K562 (cell line): ENCODE results near the gene CDCP1. TPM values are rescaled to one million over a fixed set of nuclear protein-coding genes. Genes with fewer than 3 reads are reported as not detected.
A peak's percentile ranks its signal among the peaks of the same experiment; 100 is the strongest.

Experiments used
- AFF4 ChIP-seq: sonication (generic); formaldehyde crosslinking; IDR thresholded peaks from 2 replicates; pipeline ENCODE4 v1.8.0; 2023; ENCODE audit warnings: mild to moderate bottlenecking, missing genetic modification reagents
- ARID1B ChIP-seq: fragments of 450-650 bp; IDR thresholded peaks from 2 replicates; pipeline ENCODE4 v1.6.1; 2016; ENCODE audit warnings: antibody characterized with exemption, mild to moderate bottlenecking, inconsistent platforms
- BCOR ChIP-seq: fragments of 450-650 bp; IDR thresholded peaks from 2 replicates; pipeline ENCODE4 v1.6.1; 2016
- BRF1 ChIP-seq: IDR thresholded peaks from 3 replicates; pipeline ENCODE4 v1.6.1; 2011; ENCODE audit warnings: borderline replicate concordance, mild to moderate bottlenecking; ENCODE audit not compliant: insufficient read length; ENCODE audit errors: extremely low read depth
- FOXK1 ChIP-seq: sonication (generic); formaldehyde crosslinking; IDR thresholded peaks from 2 replicates; pipeline ENCODE4 v1.8.0; 2022; ENCODE audit warnings: missing genetic modification reagents, mild to moderate bottlenecking, borderline replicate concordance
- GATAD2B ChIP-seq: fragments of 450-650 bp; IDR thresholded peaks from 2 replicates; pipeline ENCODE4 v1.6.1; 2017; ENCODE audit warnings: mild to moderate bottlenecking, borderline replicate concordance
- HDAC2 ChIP-seq: fragments of 450-650 bp; IDR thresholded peaks from 2 replicates; pipeline ENCODE4 v1.6.1; 2016; ENCODE audit warnings: mild to moderate bottlenecking
- L3MBTL2 ChIP-seq: fragments of 450-650 bp; IDR thresholded peaks from 2 replicates; pipeline ENCODE4 v1.6.1; 2016; ENCODE audit warnings: mild to moderate bottlenecking, moderate library complexity
- MIER1 ChIP-seq: fragments of 450-650 bp; IDR thresholded peaks from 2 replicates; pipeline ENCODE4 v1.6.1; 2016; ENCODE audit warnings: antibody characterized with exemption, mild to moderate bottlenecking, low read depth
- MYNN ChIP-seq, 2 experiments: sonication (generic); formaldehyde crosslinking in 1 of 2; IDR thresholded peaks; 2 replicates each; pipeline versions ENCODE4 v1.5.0 to v1.6.1; 2016 to 2020; ENCODE audit warnings: antibody characterized with exemption in 1 of 2, missing genetic modification reagents in 1 of 2
- NCOA1 ChIP-seq: fragments of 450-650 bp; IDR thresholded peaks from 2 replicates; pipeline ENCODE4 v1.6.1; 2016; ENCODE audit warnings: low read depth
- POLR2AphosphoS5 ChIP-seq: IDR thresholded peaks from 2 replicates; pipeline ENCODE4 v1.6.1; 2011; ENCODE audit warnings: mild to moderate bottlenecking, low read depth, low read length, moderate library complexity; ENCODE audit not compliant: control insufficient read depth, insufficient read depth
- RB1 ChIP-seq: fragments of 450-650 bp; IDR thresholded peaks from 2 replicates; pipeline ENCODE4 v1.6.1; 2017; ENCODE audit warnings: low read depth, mild to moderate bottlenecking
- RFX5 ChIP-seq: IDR thresholded peaks from 2 replicates; pipeline ENCODE4 v1.6.1; 2011; ENCODE audit warnings: low read depth, mild to moderate bottlenecking, improper control_type of control experiment, low read length
- RHOXF2B ChIP-seq: fragments of 250-450 bp; sonication (Bioruptor Pico); conservative IDR thresholded peaks from 2 replicates; pipeline ENCODE4 v1.5.1; 2021
- SIN3A ChIP-seq, 2 experiments: fragments of 150-350 bp in 1 of 2; IDR thresholded peaks; 2 replicates each; pipeline ENCODE4 v1.6.1; 2011 to 2016; ENCODE audit warnings: borderline replicate concordance in 2 of 2, low read depth in 2 of 2, low read length in 2 of 2, mild to moderate bottlenecking in 2 of 2, moderate library complexity in 2 of 2; ENCODE audit not compliant: control insufficient read depth in 1 of 2
- SMARCB1 ChIP-seq: IDR thresholded peaks from 2 replicates; pipeline ENCODE4 v1.6.1; 2011; ENCODE audit warnings: improper control_type of control experiment, low read depth; ENCODE audit not compliant: insufficient read length
- SMARCC2 ChIP-seq: fragments of 450-650 bp; IDR thresholded peaks from 2 replicates; pipeline ENCODE4 v1.6.1; 2017; ENCODE audit warnings: antibody characterized with exemption, moderate library complexity, mild to moderate bottlenecking, low read depth
- TCF15 ChIP-seq: fragments of 250-450 bp; sonication (Bioruptor Pico); IDR thresholded peaks from 2 replicates; pipeline ENCODE4 v1.8.0; 2022; ENCODE audit warnings: moderate library complexity, mild to moderate bottlenecking, inconsistent platforms
- TCF7 ChIP-seq: sonication (generic); IDR thresholded peaks from 2 replicates; pipeline ENCODE4 v1.6.1; 2016; ENCODE audit warnings: antibody characterized with exemption, borderline replicate concordance
- TEAD2 ChIP-seq: fragments of 450-650 bp; IDR thresholded peaks from 2 replicates; pipeline ENCODE4 v1.6.1; 2016; ENCODE audit warnings: missing genetic modification characterization, control low read depth, missing compliant biosample characterization
- ZNF398 ChIP-seq: fragments of 250-450 bp; sonication (Bioruptor Pico); IDR thresholded peaks from 2 replicates; pipeline ENCODE4 v1.8.0; 2021; ENCODE audit warnings: moderate library complexity, mild to moderate bottlenecking, inconsistent platforms
- ZNF586 ChIP-seq: fragments of 450-650 bp; formaldehyde crosslinking; conservative IDR thresholded peaks from 2 replicates; pipeline ENCODE4 v1.4.0; 2020; ENCODE audit warnings: mild to moderate bottlenecking, moderate library complexity
- polyA plus RNA-seq, 8 experiments: library from polyadenylated mRNA; depleted of rRNA in 4 of 8; stranded (reverse) in 5 of 8; unstranded in 3 of 8; fragments of >200 nt; fragmentation: Nextera tagmentation in 2 of 8; fragmentation: Illumina TruSeq in 1 of 8; extraction: Ambion mirVana in 2 of 8; extraction: Trizol in 1 of 8; gene quantifications; 2 replicates each; pipeline versions ENCODE4 v1.2.1 to v1.2.3, GENCODE V29; 2011 to 2014; ENCODE audit warnings: inconsistent platforms in 1 of 8, missing spikeins in 1 of 8
- total RNA-seq, 7 experiments: library from RNA; depleted of rRNA in 6 of 7; stranded (reverse); fragments of >200 nt in 6 of 7; fragmentation: Illumina TruSeq in 2 of 7; extraction: Trizol in 2 of 7; gene quantifications; 2 replicates each; pipeline versions ENCODE4 v1.2.1 to v1.2.3, GENCODE V29; 2011 to 2021; ENCODE audit warnings: low replicate concordance in 1 of 7

Gene CDCP1
- total and polyA plus RNA-seq, 9 of the 15 experiments (the other 6 are each of a cell fraction or from before 2014, with no cell fraction given) = 3.9 to 16.4 (median 5.2) TPM

GRCh38 chr3:45064512-45065372 is 81.4 kb downstream of the CDCP1 start (continued):
- TF ChIP-seq L3MBTL2 (peak; percentile 90), SMARCB1 (no peak), RB1 (no peak), MIER1 (peak; percentile 54; the same call in 1 of the 2 replicates), TEAD2 (tag) (peak; percentile 100), TCF15 (CRISPR knock-in tag) (peak; percentile 100), ARID1B (peak; percentile 88), GATAD2B (no peak), BRF1 (no peak), FOXK1 (CRISPR knock-in tag) (no peak), HDAC2 (peak; percentile 98), ZNF586 (CRISPR knock-in tag) (peak; percentile 100), TCF7 (no peak), POLR2AphosphoS5 (peak; percentile 49; the same call in 1 of the 2 replicates), AFF4 (CRISPR knock-in tag) (peak; percentile 42), MYNN (IDR thresholded peaks at IDR 0.05) (peak; percentile 90), MYNN (CRISPR knock-in tag; IDR thresholded peaks at IDR 0.05) (no peak), ZNF398 (peak; percentile 100), BCOR (peak; percentile 46; the same call in 1 of the 2 replicates), RFX5 (no peak), SIN3A (IDR thresholded peaks at IDR 0.05; ENCODE audit: borderline replicate concordance in 2 of 2, control insufficient read depth in 1 of 2, low read depth in 2 of 2, low read length in 2 of 2) (no peak), SMARCC2 (peak; percentile 74; the same call in 1 of the 2 replicates), NCOA1 (peak; percentile 91), RHOXF2B (CRISPR knock-in tag) (peak; percentile 100)
